DOHH2 (cell line): ENCODE data around the gene ISL2.

Experiments
- EZH2phosphoT487 ChIP-seq: fragments of 200-600 bp; sonication (generic); IDR thresholded peaks from 2 replicates; pipeline ENCODE4 v1.6.1; 2017; ENCODE audit warnings: borderline replicate concordance, mild to moderate bottlenecking, antibody characterized with exemption, low read length, moderate library complexity, mixed read lengths
- TF ChIP-seq, protein P1 (sequence below): fragments of 200-600 bp; sonication (generic); IDR thresholded peaks from one replicate; pipeline ENCODE4 v1.5.1; 2014; ENCODE audit warnings: antibody characterized with exemption, mild to moderate bottlenecking, low read depth, low read length; ENCODE audit not compliant: poor library complexity, severe bottlenecking

DNA sequence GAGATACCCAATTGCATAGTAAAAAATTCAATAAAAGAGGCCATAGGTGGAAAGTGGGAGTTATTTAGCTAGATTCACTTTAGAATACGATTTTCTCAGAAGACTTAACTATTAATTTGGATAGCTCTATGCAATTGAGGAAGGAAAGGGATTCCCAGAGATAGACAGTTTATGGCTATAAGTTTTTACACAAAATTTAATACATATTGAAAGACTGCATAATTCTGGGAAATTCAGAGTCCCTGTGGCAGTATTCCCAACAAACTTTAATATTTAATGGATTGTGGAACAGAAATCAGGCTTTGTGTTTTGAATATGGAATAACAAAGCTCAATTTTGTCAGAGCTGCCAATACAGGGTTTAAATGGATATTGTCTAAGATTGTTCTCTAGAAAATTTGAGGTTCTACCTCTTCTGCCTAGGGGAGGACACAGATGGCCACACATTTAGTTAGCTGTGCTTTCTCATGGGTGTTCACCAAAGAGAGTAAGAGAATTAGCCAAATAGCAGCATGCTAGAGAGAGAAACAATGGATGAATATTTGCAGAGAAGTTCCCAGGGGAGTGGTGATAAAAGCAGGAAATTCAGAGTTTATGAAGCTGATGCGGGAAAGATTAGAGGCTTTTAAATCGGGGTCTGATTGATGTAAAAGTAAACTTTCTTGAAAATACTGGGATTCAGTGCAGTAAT lies 8.5 kb downstream of the ISL2 start:
- TF ChIP-seq, protein P1, sequence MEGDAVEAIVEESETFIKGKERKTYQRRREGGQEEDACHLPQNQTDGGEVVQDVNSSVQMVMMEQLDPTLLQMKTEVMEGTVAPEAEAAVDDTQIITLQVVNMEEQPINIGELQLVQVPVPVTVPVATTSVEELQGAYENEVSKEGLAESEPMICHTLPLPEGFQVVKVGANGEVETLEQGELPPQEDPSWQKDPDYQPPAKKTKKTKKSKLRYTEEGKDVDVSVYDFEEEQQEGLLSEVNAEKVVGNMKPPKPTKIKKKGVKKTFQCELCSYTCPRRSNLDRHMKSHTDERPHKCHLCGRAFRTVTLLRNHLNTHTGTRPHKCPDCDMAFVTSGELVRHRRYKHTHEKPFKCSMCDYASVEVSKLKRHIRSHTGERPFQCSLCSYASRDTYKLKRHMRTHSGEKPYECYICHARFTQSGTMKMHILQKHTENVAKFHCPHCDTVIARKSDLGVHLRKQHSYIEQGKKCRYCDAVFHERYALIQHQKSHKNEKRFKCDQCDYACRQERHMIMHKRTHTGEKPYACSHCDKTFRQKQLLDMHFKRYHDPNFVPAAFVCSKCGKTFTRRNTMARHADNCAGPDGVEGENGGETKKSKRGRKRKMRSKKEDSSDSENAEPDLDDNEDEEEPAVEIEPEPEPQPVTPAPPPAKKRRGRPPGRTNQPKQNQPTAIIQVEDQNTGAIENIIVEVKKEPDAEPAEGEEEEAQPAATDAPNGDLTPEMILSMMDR, result no peak
- no peak for TF ChIP-seq EZH2phosphoT487
